ENCODE data around the gene DAPK1.

DNA sequence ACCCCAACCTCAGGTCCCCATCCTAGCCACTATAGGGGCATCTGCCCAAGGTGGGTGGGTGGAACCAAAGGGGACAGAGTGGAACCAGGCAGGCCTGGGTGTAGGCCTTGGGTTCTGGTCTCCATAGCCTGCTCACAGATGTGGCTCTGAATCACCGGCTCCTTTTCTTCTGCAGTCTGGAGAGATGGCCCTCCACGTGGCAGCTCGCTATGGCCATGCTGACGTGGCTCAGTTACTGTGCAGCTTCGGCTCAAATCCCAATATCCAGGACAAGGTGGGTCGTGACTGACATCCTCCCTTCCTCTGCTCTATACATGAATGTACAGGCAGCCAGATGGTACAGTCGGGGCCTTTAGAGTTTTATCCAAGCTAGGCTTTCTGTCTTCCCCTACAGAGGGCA is 150.9 kb downstream of the DAPK1 start:
- TF ChIP-seq CEBPB (IDR thresholded peaks at IDR 0.05) (no peak), YY1 (IDR thresholded peaks at IDR 0.05; ENCODE audit: low read depth) (no peak), EGR1 (IDR thresholded peaks at IDR 0.05) (no peak)
- TF ChIP-seq, protein P1, sequence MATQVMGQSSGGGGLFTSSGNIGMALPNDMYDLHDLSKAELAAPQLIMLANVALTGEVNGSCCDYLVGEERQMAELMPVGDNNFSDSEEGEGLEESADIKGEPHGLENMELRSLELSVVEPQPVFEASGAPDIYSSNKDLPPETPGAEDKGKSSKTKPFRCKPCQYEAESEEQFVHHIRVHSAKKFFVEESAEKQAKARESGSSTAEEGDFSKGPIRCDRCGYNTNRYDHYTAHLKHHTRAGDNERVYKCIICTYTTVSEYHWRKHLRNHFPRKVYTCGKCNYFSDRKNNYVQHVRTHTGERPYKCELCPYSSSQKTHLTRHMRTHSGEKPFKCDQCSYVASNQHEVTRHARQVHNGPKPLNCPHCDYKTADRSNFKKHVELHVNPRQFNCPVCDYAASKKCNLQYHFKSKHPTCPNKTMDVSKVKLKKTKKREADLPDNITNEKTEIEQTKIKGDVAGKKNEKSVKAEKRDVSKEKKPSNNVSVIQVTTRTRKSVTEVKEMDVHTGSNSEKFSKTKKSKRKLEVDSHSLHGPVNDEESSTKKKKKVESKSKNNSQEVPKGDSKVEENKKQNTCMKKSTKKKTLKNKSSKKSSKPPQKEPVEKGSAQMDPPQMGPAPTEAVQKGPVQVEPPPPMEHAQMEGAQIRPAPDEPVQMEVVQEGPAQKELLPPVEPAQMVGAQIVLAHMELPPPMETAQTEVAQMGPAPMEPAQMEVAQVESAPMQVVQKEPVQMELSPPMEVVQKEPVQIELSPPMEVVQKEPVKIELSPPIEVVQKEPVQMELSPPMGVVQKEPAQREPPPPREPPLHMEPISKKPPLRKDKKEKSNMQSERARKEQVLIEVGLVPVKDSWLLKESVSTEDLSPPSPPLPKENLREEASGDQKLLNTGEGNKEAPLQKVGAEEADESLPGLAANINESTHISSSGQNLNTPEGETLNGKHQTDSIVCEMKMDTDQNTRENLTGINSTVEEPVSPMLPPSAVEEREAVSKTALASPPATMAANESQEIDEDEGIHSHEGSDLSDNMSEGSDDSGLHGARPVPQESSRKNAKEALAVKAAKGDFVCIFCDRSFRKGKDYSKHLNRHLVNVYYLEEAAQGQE (IDR thresholded peaks at IDR 0.05; ENCODE audit: low read depth) = no peak

All from Ishikawa (cell line).